AG08395 (cell line): ENCODE results near the gene CWC27.
A peak's percentile ranks its signal among the peaks of the same experiment; 100 is the strongest.
"Not testable (repeated sequence)": the region's sequence is repeated elsewhere in the genome, so short reads cannot be mapped to it uniquely, and the experiment has no call there.

Source experiments
- DNase-seq: peaks from one replicate; pipeline ENCODE4 v3.0.0; 2012; ENCODE audit warnings: mixed read lengths, low spot score

Gene CWC27

GRCh38 chr5:64839936-64840335 is 71.2 kb downstream of the CWC27 start:
- no peak for DNase-seq

DNA sequence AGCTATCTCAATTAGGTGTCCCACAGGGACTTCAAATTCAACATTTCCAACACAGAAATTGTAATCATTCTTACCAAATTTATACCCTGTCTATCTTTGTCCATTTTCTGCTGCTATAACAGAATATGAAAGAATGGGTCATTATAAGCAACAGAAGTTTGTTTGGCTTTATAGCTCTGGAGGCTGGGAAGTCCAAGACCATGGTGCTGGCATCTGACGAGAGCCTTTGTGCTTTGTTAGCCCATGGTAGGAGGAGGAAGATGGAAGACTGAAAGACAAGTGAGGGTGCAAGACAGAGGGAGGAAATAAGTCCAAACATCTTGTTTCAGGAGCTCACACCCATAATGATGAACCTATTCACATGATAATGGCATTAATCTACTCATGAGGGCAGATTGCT is 72.2 kb downstream of the CWC27 start:
- DNase-seq: no peak

- DNase-seq: no peak
Measured at GRCh38 chr5:64853777-64854176, 85.0 kb downstream of the CWC27 start.

DNA sequence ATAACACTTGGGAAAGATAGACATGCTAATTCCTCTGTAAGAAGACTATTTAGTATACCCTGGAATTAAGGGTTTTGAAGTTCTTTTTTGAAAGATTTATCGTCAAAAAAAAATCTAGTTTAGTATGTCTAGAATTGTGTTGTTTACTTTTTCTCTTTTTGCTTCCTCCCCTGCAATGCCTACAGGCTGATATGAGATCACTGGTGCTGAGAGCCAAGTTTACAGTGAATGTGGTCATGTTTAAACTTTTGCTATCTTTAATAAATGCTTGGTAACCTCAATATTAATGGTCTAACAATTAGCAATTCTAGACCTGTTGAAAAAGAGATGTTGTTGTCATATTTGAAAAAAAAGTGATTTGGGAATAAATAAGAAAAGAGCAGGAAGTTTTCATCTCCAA is 86.1 kb downstream of the CWC27 start:
- DNase-seq: no peak

- DNase-seq: no peak
Measured at GRCh38 chr5:64859881-64860280, 91.2 kb downstream of the CWC27 start.

- no peak for DNase-seq
Measured at GRCh38 chr5:64861281-64861680, 92.6 kb downstream of the CWC27 start.

- DNase-seq: no peak
Measured at GRCh38 chr5:64864171-64864570, 95.4 kb downstream of the CWC27 start.

GRCh38 chr5:64865662-64866061 is 96.9 kb downstream of the CWC27 start:
- no peak for DNase-seq

DNA sequence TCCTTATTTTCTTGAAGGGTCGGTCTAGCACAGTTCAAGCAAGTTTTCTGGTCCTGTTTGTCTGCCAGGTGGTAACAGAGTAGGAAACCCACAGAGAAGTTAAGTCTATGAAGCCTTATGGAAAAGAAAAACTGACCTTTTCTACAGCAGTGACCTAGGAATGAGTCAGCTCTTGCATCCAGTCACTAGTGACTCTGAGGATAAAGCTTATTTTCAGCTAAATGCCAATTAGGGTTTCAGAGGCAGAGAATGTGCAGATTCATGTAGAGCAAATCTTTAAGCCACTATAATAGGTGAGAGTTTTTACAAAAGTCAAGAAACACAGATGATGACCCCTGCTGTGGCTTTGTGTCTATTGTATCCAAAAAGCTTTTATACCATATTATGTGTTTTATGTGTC is 100.7 kb downstream of the CWC27 start:
- DNase-seq: peak; percentile 69

- DNase-seq: peak; percentile 3
Measured at GRCh38 chr5:64872044-64872443, 103.3 kb downstream of the CWC27 start.

DNA sequence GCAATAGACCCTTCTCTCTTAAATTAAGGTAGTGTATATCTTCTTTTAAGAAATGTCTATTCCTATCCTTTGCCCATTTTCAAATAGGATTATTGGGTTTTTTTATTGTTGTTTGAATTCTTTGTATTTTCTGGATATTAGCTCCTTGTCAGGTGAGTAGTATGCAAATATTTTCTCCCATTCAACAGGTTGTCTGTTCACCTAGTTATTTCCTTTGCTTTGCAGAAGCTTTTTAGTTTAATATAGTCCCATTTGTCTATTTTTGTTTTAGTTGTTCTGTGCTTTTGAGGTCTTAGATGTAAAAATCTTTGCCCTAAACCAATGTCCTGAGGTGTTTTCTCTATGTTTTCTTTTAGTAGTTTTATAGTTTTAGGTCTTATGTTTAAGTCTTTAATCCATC is 104.7 kb downstream of the CWC27 start:
- DNase-seq: no peak

GRCh38 chr5:64874753-64875152 is 106.0 kb downstream of the CWC27 start:
- no peak for DNase-seq

DNA sequence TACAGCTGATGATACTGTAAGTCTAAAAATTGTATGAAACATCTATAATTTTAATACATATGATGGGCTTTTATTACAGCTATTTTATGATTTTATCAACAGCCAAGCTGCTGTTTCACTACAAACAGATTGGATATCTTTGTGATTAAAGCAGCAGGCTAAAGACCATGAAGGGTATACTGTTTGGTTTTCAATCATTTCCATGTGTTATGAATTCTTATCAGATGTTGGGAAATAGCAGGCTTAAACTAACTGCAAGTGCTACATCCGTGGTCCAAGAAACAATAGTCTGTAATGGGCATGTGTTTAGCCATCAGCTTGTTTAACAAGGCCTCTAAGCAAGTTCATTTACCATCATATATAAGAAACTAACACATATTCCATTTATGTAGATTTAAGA is 107.5 kb downstream of the CWC27 start:
- no peak for DNase-seq

GRCh38 chr5:64880821-64881220 is 112.1 kb downstream of the CWC27 start:
- DNase-seq: no peak

- DNase-seq: no peak
Measured at GRCh38 chr5:64883912-64884311, 115.2 kb downstream of the CWC27 start.

GRCh38 chr5:64884541-64884940 is 115.8 kb downstream of the CWC27 start:
- DNase-seq: no peak

DNA sequence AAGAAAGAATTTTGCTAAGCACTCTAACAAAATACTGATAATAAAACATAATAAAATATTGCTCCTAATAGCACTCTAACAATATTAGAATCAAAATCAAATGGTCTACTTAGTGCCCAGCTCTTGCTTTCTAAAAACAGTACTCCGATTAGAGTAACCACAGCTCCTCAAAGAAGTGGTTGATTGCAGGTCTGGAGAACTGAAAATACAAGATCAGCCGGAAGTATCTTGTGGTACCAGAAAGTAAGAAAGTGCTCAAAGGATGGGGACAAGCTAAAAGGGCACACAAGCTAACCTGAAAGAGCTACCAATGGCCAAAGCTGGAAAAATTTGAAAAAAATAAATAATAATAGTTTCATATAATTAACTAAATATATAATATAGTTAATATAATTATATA is 119.2 kb downstream of the CWC27 start:
- DNase-seq: no peak

DNA sequence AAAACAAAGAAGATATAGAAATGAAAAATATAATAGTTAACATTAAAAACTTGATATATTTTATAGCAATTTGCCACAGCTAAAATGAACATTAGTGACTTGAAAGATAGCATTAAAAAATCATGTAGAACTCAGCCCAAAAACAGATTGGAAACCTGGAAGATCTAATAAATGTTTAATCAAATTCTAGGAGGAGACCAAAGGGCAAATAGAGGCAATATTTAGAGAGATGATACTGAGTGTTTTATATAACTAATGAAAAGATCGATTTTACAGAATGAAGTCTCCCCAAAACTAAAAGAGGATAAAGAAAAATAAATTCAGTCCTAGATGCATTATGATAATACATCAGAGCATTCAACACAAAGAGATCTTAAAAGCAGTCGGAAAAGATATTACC is 127.0 kb downstream of the CWC27 start:
- no peak for DNase-seq

- no peak for DNase-seq
Measured at GRCh38 chr5:64899838-64900237, 131.1 kb downstream of the CWC27 start.

- no peak for DNase-seq
Measured at GRCh38 chr5:64900618-64901017, 131.9 kb downstream of the CWC27 start.

GRCh38 chr5:64907399-64907798 is 138.7 kb downstream of the CWC27 start:
- DNase-seq: not testable (repeated sequence)

GRCh38 chr5:64914396-64914795 is 145.7 kb downstream of the CWC27 start:
- DNase-seq: no peak

GRCh38 chr5:64918083-64918482 is 149.4 kb downstream of the CWC27 start:
- no peak for DNase-seq

- no peak for DNase-seq
Measured at GRCh38 chr5:64921386-64921785, 152.7 kb downstream of the CWC27 start.

DNA sequence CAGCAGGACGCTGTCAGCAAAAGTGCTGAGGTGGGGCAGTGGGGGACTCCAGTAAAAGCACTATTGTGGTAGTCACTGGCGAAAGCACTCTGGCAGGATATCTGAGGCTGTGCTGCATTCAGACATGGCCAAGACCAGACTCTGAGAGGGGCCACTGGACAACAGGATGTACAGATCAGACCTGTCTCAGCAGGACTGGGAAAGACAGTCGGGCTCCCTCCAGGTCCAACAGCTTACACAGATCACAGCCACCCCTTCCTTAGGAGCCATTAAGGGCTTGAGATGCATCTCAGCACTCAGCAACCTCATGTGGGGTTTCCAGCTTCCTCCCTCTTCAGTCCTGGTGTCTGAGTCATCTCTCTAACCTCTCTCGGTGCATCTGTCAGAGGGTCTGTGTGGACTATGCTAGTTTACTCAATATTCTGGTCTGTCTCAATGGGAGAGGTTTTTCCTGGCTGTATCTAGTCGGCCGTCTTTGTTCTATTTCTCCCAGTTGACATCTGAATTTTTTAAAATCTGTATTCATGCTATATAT is 154.5 kb downstream of the CWC27 start:
- no peak for DNase-seq
